ENCODE data around the gene ATL1. TPM values are rescaled to one million over a fixed set of nuclear protein-coding genes. Genes with fewer than 3 reads are reported as not detected.
"Not testable (repeated sequence)": the region's sequence is repeated elsewhere in the genome, so short reads cannot be mapped to it uniquely, and the experiment has no call there.

The ATL1 gene
- total RNA-seq, 1 experiment from 2014 or later: 0.96 TPM

DNA sequence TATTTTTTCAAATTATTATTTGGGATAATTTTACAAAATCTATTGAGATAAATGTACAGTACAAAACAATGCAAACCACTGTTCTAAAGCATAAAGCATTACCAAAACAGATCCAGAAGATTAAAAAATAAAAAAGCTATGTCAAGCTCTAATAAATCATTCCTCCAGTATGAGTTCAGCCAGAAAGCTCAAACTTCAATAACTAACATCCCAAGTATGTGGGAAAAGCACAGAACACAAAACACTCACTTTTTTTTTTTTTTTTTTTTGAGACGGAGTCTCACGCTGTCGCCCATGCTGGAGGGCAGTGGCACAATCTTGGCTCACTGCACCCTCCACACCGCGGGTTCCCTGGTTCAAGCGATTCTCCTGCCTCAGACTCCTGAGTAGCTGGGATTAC, 96.8 kb downstream of the ATL1 start:
- DNase-seq (ENCODE audit: low read depth): no peak

DNA sequence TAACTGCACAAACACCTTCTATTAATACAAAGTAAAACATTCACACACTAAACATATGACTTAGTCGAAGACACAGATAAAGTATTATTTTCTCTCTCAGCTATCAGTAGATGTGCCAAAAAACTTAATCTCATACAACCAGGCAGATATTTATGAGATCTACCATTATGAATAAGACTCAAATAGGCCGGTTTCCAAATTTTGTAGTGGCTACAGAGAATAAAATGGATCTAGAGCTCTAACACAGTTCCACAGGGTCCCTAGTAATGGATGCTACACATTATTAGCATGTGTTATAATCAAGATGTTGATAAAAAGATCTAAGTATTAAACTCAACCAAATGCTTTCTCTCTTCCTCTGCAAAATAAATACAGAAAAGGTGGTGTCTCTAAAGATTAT, 97.8 kb downstream of the ATL1 start:
- DNase-seq (ENCODE audit: low read depth): no peak

DNA sequence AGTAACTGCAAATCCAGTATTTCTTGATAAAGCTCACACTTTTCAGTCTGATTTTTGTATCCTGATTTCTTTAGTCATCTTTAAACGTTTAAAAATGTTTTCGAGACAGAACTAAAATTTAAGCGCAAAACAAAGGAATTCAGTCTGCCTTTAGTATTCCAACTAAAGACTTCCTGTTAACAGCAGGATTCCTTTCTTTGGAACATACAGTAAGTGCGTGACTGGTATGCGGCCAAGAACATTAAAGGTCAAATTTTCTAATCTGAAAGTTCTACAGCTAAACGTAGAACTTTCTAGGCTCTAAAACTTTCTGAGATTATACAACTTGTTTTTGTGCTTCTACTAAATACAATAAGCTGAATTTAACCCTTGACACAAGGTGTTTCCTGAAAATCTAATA, 98.3 kb downstream of the ATL1 start:
- DNase-seq (ENCODE audit: low read depth): peak; percentile 49

- no peak for DNase-seq (ENCODE audit: low read depth)
These were observed 99.5 kb downstream of the ATL1 start for GRCh38 chr14:50659327-50659974.

GRCh38 chr14:50664579-50664978, 104.6 kb downstream of the ATL1 start:
- DNase-seq (ENCODE audit: low read depth): not testable (repeated sequence)

GRCh38 chr14:50665300-50665699, 105.4 kb downstream of the ATL1 start:
- not testable (repeated sequence) for DNase-seq (ENCODE audit: low read depth)

DNA sequence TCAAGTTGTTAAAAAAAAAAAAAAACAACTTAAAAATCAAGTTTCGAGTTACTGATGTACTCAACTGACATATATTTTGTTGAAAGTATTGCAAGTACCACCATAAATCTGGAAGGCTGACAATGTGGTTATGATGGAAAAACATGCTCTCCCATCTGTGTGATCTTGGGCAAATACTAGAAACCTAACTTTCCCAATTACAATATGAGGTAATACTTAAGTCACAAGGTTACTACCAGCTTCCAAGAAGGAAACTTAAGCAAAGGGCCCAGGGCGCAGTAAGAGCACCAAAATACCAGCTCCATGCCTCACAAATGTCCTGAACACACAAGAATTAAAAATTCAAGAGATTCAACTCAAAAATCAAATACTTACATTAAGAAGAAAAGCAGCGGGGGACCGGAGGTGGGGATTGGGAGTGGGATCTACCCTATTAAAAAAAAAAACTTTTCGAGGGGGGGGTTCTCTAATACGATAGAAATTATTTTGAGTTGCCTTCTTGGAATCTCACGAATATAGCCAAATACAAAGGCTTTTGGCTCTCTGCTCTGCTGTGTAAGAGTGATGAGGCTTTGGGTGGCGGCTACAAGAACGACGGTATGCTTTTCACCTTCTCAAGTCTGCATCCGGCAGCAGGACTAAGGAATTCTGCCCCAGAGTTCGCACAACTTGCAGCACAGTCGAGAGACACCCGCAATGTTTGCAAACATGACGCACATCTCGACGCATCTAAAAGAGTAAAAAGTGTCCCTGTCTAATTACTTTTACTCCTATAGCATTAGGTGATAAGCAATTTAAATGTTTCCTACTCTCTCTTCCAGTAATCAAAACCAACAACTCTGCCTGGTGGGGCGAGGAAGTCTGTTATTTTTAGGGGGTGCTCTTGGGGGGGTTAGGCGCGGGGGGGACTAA, 107.1 kb downstream of the ATL1 start:
- DNase-seq (ENCODE audit: low read depth): peak; percentile 54

DNA sequence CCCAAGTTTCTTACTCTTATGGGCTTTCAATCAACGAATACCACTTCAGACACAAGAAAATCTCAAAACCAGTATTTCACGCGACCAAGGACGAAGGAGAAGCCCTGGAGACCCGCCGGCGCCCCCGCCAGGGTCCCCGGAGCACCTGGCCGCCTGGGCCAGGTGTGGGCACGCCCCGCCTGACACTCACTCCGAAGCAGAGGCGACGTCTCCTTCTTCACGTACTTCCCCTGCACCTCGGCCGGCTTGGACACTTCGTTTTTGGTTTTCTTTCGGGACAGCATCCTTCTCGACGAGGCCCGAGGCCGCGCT, 107.7 kb downstream of the ATL1 start:
- DNase-seq (ENCODE audit: low read depth): no peak

GRCh38 chr14:50667996-50668825, 108.3 kb downstream of the ATL1 start, which contains the start of gene SAV1:
Gene SAV1 (minus strand): TSS chr14:50668306. CDS start chr14:50667967, 339 bp downstream.
- DNase-seq (ENCODE audit: low read depth): peak; percentile 78

- no peak for DNase-seq (ENCODE audit: low read depth)
These were observed 108.8 kb downstream of the ATL1 start for GRCh38 chr14:50668826-50669143.

GRCh38 chr14:50669441-50669986, 109.6 kb downstream of the ATL1 start:
- DNase-seq (ENCODE audit: low read depth): no peak

- DNase-seq (ENCODE audit: low read depth): no peak
These were observed 110.4 kb downstream of the ATL1 start for GRCh38 chr14:50670196-50670865.

GRCh38 chr14:50670866-50671256, 110.9 kb downstream of the ATL1 start:
- DNase-seq (ENCODE audit: low read depth): no peak

DNA sequence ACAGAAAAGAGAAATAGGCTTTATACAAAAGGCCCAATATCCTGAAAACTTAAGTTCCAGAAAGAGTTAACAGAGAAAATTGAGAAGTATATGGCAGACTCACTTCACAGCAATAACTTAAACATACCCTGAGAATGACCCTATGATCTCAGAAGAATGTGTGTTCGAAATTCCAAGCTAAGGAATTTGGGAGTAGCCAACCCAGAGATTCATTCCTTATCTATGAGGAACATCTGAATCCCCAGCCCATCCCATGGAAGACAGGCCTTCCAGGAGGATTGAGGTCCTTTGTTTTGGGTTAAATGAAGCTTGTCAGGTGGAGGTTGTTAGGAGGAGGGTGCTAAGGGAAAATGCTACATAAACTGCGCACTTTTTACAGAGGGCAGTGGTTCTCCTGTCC, 115.7 kb downstream of the ATL1 start:
- peak; percentile 27 for DNase-seq (ENCODE audit: low read depth)

DNA sequence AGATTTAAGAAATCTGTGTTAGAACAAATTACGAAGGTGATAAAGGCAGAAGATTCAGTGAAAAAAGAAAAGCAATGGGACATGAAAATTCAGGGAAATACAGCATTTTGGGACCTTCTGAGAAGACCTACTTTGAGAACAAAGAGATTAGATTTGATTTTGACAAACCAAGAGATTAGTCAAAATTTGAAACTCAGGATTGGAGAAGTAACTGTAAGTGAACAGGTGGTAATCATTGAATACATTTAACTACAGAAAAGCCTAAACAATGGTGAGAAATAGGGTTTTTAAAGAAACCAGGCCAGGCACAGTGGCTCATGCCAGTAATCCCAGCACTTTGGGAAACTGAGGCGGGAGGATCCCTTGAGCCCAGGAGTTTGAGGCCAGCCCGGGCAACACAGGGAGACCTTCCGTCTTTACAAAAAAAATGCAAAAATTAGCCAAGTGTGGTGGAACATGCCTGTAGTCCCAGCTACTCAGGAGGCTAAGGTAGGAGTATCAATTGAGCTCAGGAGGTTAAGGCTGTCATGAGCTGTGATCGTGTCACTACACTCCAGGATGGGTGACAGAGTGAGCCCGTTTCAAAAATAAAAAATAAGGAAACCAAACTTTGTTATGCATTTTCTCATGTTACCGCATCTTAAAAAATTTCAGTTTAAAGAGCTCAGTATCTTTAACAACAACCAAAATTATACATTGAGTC, 117.0 kb downstream of the ATL1 start:
- DNase-seq (ENCODE audit: low read depth): no peak

GRCh38 chr14:50677527-50678063, 117.7 kb downstream of the ATL1 start:
- peak; percentile 39 for DNase-seq (ENCODE audit: low read depth)

DNA sequence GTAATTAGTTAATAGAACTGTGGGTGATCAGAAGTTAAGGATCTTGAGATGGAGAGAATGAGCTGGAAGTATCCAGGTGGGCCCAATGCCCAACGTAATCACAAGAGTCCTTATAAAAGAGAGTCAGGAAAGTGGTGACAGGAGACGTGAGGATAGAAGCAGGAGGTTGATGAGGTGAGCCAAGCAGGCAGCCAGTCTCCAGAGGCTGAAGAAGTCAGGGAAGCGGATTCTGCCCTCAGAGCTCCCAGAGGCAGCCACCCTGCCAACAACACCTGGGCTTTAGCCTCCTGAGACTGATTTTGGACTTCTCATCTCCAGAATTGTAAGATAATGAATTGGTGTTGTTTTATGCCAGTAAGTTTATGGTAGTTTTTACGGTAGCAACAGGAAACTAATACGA, 118.2 kb downstream of the ATL1 start:
- no peak for DNase-seq (ENCODE audit: low read depth)

DNA sequence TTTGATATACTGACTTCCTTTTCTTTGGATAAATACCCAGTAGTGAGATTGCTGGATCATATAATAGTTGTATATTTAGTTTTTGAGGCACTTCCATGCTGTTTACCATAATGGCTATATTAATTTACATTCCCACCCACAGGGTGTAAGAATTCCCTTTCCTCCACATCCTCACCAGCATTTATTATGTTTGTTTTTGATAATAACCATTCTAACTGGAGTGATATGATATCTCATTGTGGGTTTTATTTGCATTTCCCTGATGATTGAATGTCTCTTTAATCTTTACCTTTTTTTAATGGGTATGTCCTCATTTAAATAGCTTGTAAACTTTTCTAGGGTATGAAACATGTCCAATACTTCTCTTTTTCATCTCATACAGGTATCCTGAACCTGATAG, 119.7 kb downstream of the ATL1 start:
- DNase-seq (ENCODE audit: low read depth): no peak
